D721Med (cell line): ENCODE results near the gene RAB23.

Source experiments
- DNase-seq: peaks from one replicate; pipeline ENCODE4 v3.0.0; 2011; ENCODE audit warnings: low spot score; ENCODE audit not compliant: insufficient read length
- FAIRE-seq: peaks from 2 replicates; lab custom pipeline; 2011; peaks lifted over from hg19 to GRCh38; lab: Jason Lieb, UNC
- CTCF ChIP-seq: IDR thresholded peaks from 2 replicates; pipeline ENCODE4 v1.5.1; 2012; ENCODE audit warnings: mild to moderate bottlenecking, control low read depth; ENCODE audit not compliant: insufficient read depth; ENCODE audit errors: missing control alignments

Gene RAB23

GRCh38 chr6:57207141-57207540, 15.0 kb downstream of the RAB23 start:
- no peak for TF ChIP-seq CTCF
- FAIRE-seq, result no peak
- DNase-seq, result no peak

- FAIRE-seq (no peak), DNase-seq (no peak)
- no peak for TF ChIP-seq CTCF
These were observed 16.4 kb downstream of the RAB23 start for GRCh38 chr6:57205550-57206328.

- FAIRE-seq (no peak), DNase-seq (no peak)
- no peak for TF ChIP-seq CTCF
These were observed 20.4 kb downstream of the RAB23 start for GRCh38 chr6:57201718-57202117.

GRCh38 chr6:57198926-57199636, 23.0 kb downstream of the RAB23 start:
- no peak for DNase-seq
- FAIRE-seq, result no peak
- TF ChIP-seq CTCF, result no peak

GRCh38 chr6:57195457-57195856, 26.6 kb downstream of the RAB23 start:
- no peak for FAIRE-seq

GRCh38 chr6:57193177-57193576, 28.9 kb downstream of the RAB23 start:
- no peak for DNase-seq
- TF ChIP-seq CTCF, result no peak
- no peak for FAIRE-seq

More at GRCh38 chr6:57195457-57195856, 26.6 kb downstream of the RAB23 start:
- no peak for DNase-seq
- no peak for TF ChIP-seq CTCF

GRCh38 chr6:57190140-57190539, 32.0 kb downstream of the RAB23 start:
- TF ChIP-seq CTCF, result peak; percentile 30
- DNase-seq (no peak), FAIRE-seq (no peak)
